ENCODE data around the gene EML1.
"Not testable (repeated sequence)": the region's sequence is repeated elsewhere in the genome, so short reads cannot be mapped to it uniquely, and the experiment has no call there.

Gene EML1

GRCh38 chr14:99755629-99756603 is 37.3 kb upstream of the EML1 start:
- DNase-seq: no peak

- no peak for DNase-seq
These were observed 36.4 kb upstream of the EML1 start for GRCh38 chr14:99756796-99757195.

- no peak for DNase-seq
These were observed 35.7 kb upstream of the EML1 start for GRCh38 chr14:99757331-99758070.

- DNase-seq: no peak
These were observed 34.9 kb upstream of the EML1 start for GRCh38 chr14:99758121-99758821.

- no peak for DNase-seq
These were observed 34.2 kb upstream of the EML1 start for GRCh38 chr14:99758872-99759545.

- DNase-seq: no peak
These were observed 33.7 kb upstream of the EML1 start for GRCh38 chr14:99759546-99759925.

- no peak for DNase-seq
These were observed 32.4 kb upstream of the EML1 start for GRCh38 chr14:99760817-99761216.

GRCh38 chr14:99762911-99763310 is 30.3 kb upstream of the EML1 start:
- not testable (repeated sequence) for DNase-seq

- DNase-seq: no peak
These were observed 29.5 kb upstream of the EML1 start for GRCh38 chr14:99763527-99764221.

GRCh38 chr14:99764222-99764706 is 28.9 kb upstream of the EML1 start:
- no peak for DNase-seq

GRCh38 chr14:99768381-99768780 is 24.8 kb upstream of the EML1 start:
- no peak for DNase-seq

- no peak for DNase-seq
These were observed 24.1 kb upstream of the EML1 start for GRCh38 chr14:99769123-99769522.

GRCh38 chr14:99769799-99770198 is 23.4 kb upstream of the EML1 start:
- no peak for DNase-seq

GRCh38 chr14:99772371-99773283 is 20.6 kb upstream of the EML1 start:
- no peak for DNase-seq

- no peak for DNase-seq
These were observed 19.4 kb upstream of the EML1 start for GRCh38 chr14:99773521-99774497.

- DNase-seq: no peak
These were observed 18.5 kb upstream of the EML1 start for GRCh38 chr14:99774556-99775307.

- no peak for DNase-seq
These were observed 17.9 kb upstream of the EML1 start for GRCh38 chr14:99775351-99775750.

GRCh38 chr14:99777951-99778350 is 15.3 kb upstream of the EML1 start:
- no peak for DNase-seq

- no peak for DNase-seq
These were observed 13.5 kb upstream of the EML1 start for GRCh38 chr14:99779751-99780150.

All from activated effector memory CD4-positive, alpha-beta T cell treated with Interleukin-2 at 50 U/mL for 16 hours (primary cell).